PC-3 (cell line): ENCODE results near the gene WNT1. TPM values are rescaled to one million over a fixed set of nuclear protein-coding genes. Genes with fewer than 3 reads are reported as not detected.

Experiments used
- ATAC-seq: fragments of 200-7000 bp; cut with Tn5 transposase; 2 replicates; pipeline ENCODE4 v1.9.1; 2020; ENCODE audit warnings: mild to moderate bottlenecking, moderate library complexity
- BruUV-seq: library from RNA; stranded (reverse); fragments of 400-500 nt; replicated peaks from 2 replicates; lab custom pipeline; 2021; lab: Mats Ljungman, UMichigan
- CTCF ChIA-PET: fragments of 300-600 bp; sonication (Branson Sonifier 250); formaldehyde crosslinking; loops from one replicate; lab custom pipeline; 2022; ENCODE audit warnings: antibody characterized with exemption; lab: Charles Lee
- POLR2A ChIA-PET: fragments of 300-600 bp; sonication (Branson Sonifier 250); formaldehyde crosslinking; loops from one replicate; lab custom pipeline; 2022; ENCODE audit warnings: antibody characterized with exemption; ENCODE audit not compliant: unreplicated experiment; lab: Charles Lee
- DNase-seq: peaks from one replicate; pipeline ENCODE4 v3.0.0-alpha.2; 2015
- H2AFZ ChIP-seq: fragments of 300-600 bp; sonication (generic); 2 replicates; pipeline ENCODE4 v1.6.0; 2016; ENCODE audit warnings: antibody characterized with exemption, low read length
- H3F3A ChIP-seq: fragments of 300-600 bp; sonication (generic); one replicate; pipeline ENCODE4 v1.6.0; 2017; ENCODE audit warnings: antibody characterized with exemption, low read length, control low read depth, mild to moderate bottlenecking; ENCODE audit not compliant: unreplicated experiment
- H3K27ac ChIP-seq: fragments of 300-600 bp; sonication (generic); 2 replicates; pipeline ENCODE4 v1.5.1; 2016; ENCODE audit warnings: mild to moderate bottlenecking, low read length
- H3K27me3 ChIP-seq: fragments of 300-600 bp; sonication (generic); 2 replicates; pipeline ENCODE4 v1.6.1; 2016; ENCODE audit warnings: low read length, mixed read lengths
- H3K36me3 ChIP-seq: fragments of 300-600 bp; sonication (generic); 2 replicates; pipeline ENCODE4 v1.6.1; 2016; ENCODE audit warnings: low read depth, mixed run types, low read length, mixed read lengths
- H3K4me1 ChIP-seq: fragments of 300-600 bp; sonication (generic); 2 replicates; pipeline ENCODE4 v1.5.1; 2016; ENCODE audit warnings: low read length; ENCODE audit not compliant: insufficient read depth
- H3K4me2 ChIP-seq: fragments of 300-600 bp; sonication (generic); 2 replicates; pipeline ENCODE4 v1.6.0; 2016; ENCODE audit warnings: low read length
- H3K4me3 ChIP-seq: fragments of 300-600 bp; sonication (generic); 2 replicates; pipeline ENCODE4 v1.5.1; 2016; ENCODE audit warnings: mild to moderate bottlenecking, low read length, mixed read lengths
- H3K79me2 ChIP-seq: fragments of 300-600 bp; sonication (generic); 2 replicates; pipeline ENCODE4 v1.6.1; 2017; ENCODE audit warnings: low read length, mixed read lengths
- H3K9ac ChIP-seq: fragments of 300-600 bp; sonication (generic); 2 replicates; pipeline ENCODE4 v1.6.0; 2016; ENCODE audit warnings: mild to moderate bottlenecking, low read length
- H3K9me2 ChIP-seq: fragments of 300-600 bp; sonication (generic); replicated peaks from 2 replicates; pipeline ENCODE4 v1.6.1; 2016; ENCODE audit warnings: mixed run types, low read length, mixed read lengths
- H3K9me3 ChIP-seq: fragments of 300-600 bp; sonication (generic); 2 replicates; pipeline ENCODE4 v1.6.1; 2016; ENCODE audit warnings: low read length, mixed read lengths
- H4K20me1 ChIP-seq: fragments of 300-600 bp; sonication (generic); 2 replicates; pipeline ENCODE4 v1.6.1; 2016; ENCODE audit warnings: low read length, mixed read lengths
- CTCF ChIP-seq: fragments of 300-600 bp; sonication (generic); conservative IDR thresholded peaks from 2 replicates; pipeline ENCODE4 v1.5.1; 2017; ENCODE audit warnings: antibody characterized with exemption, low read depth, mild to moderate bottlenecking, low read length
- EZH2 ChIP-seq: fragments of 300-600 bp; sonication (generic); IDR thresholded peaks from one replicate; pipeline ENCODE4 v1.6.1; 2017; ENCODE audit warnings: antibody characterized with exemption, mild to moderate bottlenecking, low read length; ENCODE audit not compliant: unreplicated experiment
- EZH2phosphoT487 ChIP-seq: fragments of 300-600 bp; sonication (generic); IDR thresholded peaks from 2 replicates; pipeline ENCODE4 v1.6.1; 2018; ENCODE audit warnings: mild to moderate bottlenecking, antibody characterized with exemption, low read length, borderline replicate concordance
- intact Hi-C: fragments of 100-400 bp; cut with micrococcal nuclease; formaldehyde crosslinking; loops from 2 replicates; pipeline ENCODE4 v1.9.0; 2023
- total RNA-seq: library from RNA; depleted of rRNA; stranded (reverse); fragments of >200 nt; gene quantifications from 2 replicates; pipeline ENCODE4 v1.2.3, GENCODE V29; 2014

WNT1 gene
- total RNA-seq, 1 experiment from 2014 or later: not detected

GRCh38 chr12:48957141-48958048, 20.7 kb upstream of the WNT1 start, which contains the start of gene ARF3:
Gene ARF3, minus strand, starts transcription at chr12:48957487. Its CDS starts 16,392 bp downstream, at chr12:48941095.
- POLR2A ChIA-PET: interaction anchor here (0.6 to 0.7 kb wide), 3 partner anchors 61 to 143 kb away, joined by 4 to 14 read pairs (median 10); partner anchors contain the start of gene PRKAG1
- no peaks in the 10 kb centered on the region for H3K9me3 ChIP-seq
- intact Hi-C loops: no loop called here

GRCh38 chr12:48958049-48958388, 20.1 kb upstream of the WNT1 start:
- Histone ChIP-seq H3K9me3 (no peaks in the 10 kb centered on the region), H3K36me3 (peaks cover 21% of the 10 kb centered on the region; the same call in 1 of the 2 replicates), H3K27me3 (no peaks in the 10 kb centered on the region), H3K9ac (peak overlapping the region; percentile 89), H3K4me2 (peak overlapping the region; percentile 88), H2AFZ (peak overlapping the region; percentile 91), H3K79me2 (peaks cover 42% of the 10 kb centered on the region), H3F3A (no peaks in the 10 kb centered on the region), H3K4me3 (peak overlapping the region; percentile 96), H3K27ac (no peak overlapping the region), H3K4me1 (peaks cover 32% of the 10 kb centered on the region), H4K20me1 (peaks cover 30% of the 10 kb centered on the region), H3K9me2 (no peaks in the 10 kb centered on the region)
- POLR2A ChIA-PET: no interaction called here
- no peak for ATAC-seq
- CTCF ChIA-PET: interaction anchor here (0.6 kb wide), 1 partner anchor 60 kb away, joined by 5 read pairs; the partner anchor contains the start of gene PRKAG1
- intact Hi-C loops: no loop called here
- TF ChIP-seq EZH2 (no peak), EZH2phosphoT487 (no peak), CTCF (no peak)
- BruUV-seq: no TSS peak
- no peak for DNase-seq

More at GRCh38 chr12:48957141-48958048, 20.7 kb upstream of the WNT1 start, which contains the start of gene ARF3:
- H3K9ac ChIP-seq: peak within 1 kb of the TSS; percentile 89
- peaks cover 27% of the 10 kb centered on the region; the same call in 1 of the 2 replicates for H3K36me3 ChIP-seq
- peak within 1 kb of the TSS; percentile 88 for H3K4me2 ChIP-seq
- DNase-seq (peak; percentile 96), ATAC-seq (peak; percentile 85)
- peaks cover 36% of the 10 kb centered on the region for H4K20me1 ChIP-seq
- peak within 1 kb of the TSS; percentile 96 for H3K4me3 ChIP-seq
- no peaks in the 10 kb centered on the region for H3F3A ChIP-seq
- H3K27me3 ChIP-seq: no peaks in the 10 kb centered on the region
- CTCF ChIA-PET: interaction anchor here (0.6 kb wide), 4 partner anchors 21 to 61 kb away, joined by 3 to 5 read pairs (median 4); partner anchors contain the start of gene PRKAG1
- H3K4me1 ChIP-seq: peaks cover 29% of the 10 kb centered on the region
- peaks cover 48% of the 10 kb centered on the region for H3K79me2 ChIP-seq
- no peak for TF ChIP-seq EZH2
- TF ChIP-seq EZH2phosphoT487: no peak
- no peak for TF ChIP-seq CTCF
- peak within 1 kb of the TSS; percentile 91 for H2AFZ ChIP-seq
- no peaks in the 10 kb centered on the region for H3K9me2 ChIP-seq
- peak within 1 kb of the TSS; percentile 61 for H3K27ac ChIP-seq
- BruUV-seq: TSS peak; percentile 71
